Glomerular visceral epithelial cell (primary cell): ENCODE data around the gene LMBR1L.

ENCODE experiments used
- DNase-seq: peaks from one replicate; pipeline ENCODE4 v3.0.0-alpha.2; 2016; ENCODE audit errors: extremely low spot score

LMBR1L gene

GRCh38 chr12:49121047-49121696 lies 10.5 kb upstream of the LMBR1L start:
- DNase-seq: peak; percentile 69

- DNase-seq: no peak
Observed at GRCh38 chr12:49111206-49111605, 559 bp upstream of the LMBR1L start.

- DNase-seq: no peak
Observed at GRCh38 chr12:49109641-49110463, 795 bp downstream of the LMBR1L start.

- no peak for DNase-seq
Observed at GRCh38 chr12:49108958-49109404, 1.7 kb downstream of the LMBR1L start.

DNA sequence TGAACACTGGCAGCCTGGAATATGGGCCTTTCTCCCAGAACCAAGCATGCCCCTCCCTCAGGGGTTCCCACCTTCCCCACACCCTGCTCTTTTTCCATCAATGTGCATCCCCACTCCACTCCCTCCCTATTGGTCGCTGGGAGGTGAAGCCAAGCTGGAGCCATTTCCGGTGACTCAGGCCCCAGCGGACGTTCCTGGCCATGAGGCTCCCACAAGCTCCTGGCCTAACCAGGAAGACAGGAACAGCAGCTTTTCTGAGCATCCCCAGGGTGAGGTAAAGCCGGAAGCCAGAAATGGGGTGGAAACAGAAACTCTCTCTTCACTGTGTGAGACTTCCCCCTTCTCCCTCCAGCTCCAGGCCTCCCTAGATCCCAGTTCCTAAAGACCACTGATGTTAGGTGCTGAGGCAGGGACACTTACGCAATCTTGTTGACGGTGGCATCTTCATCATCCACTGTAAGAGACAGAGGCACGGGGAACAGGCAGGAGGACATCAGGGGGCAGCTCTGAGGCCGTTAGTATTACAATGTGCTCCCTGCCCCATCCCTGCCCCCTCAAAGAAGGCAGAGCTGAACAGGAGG lies 5.1 kb downstream of the LMBR1L start:
- peak; percentile 61 for DNase-seq

DNA sequence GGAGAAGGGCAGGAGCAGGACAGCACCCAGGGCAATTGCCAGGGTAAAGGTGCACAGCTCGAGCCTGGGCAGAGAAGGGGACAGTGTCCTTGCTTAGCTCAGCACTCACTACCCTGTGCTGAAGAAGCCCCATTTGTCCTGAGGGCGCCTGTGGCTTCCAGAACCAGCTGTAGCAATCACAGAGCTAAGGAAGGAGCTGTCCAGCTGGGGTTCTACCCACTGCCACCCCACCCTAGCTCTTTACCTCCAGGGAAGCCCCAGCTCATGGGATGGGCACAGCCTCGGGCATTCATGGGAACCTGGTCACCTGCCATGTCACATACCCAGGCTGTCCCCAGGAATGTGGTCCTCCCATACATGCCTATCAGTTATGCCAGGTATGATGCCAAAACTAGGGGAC lies 5.8 kb downstream of the LMBR1L start:
- no peak for DNase-seq

GRCh38 chr12:49100380-49100779 lies 10.3 kb downstream of the LMBR1L start:
- DNase-seq: no peak

- no peak for DNase-seq
Observed at GRCh38 chr12:49098703-49099102, 11.9 kb downstream of the LMBR1L start.

GRCh38 chr12:49098035-49098451 lies 12.6 kb downstream of the LMBR1L start:
- peak; percentile 48 for DNase-seq

- DNase-seq: no peak
Observed at GRCh38 chr12:49097381-49097780, 13.3 kb downstream of the LMBR1L start.

- no peak for DNase-seq
Observed at GRCh38 chr12:49094975-49095365, 15.7 kb downstream of the LMBR1L start.

DNA sequence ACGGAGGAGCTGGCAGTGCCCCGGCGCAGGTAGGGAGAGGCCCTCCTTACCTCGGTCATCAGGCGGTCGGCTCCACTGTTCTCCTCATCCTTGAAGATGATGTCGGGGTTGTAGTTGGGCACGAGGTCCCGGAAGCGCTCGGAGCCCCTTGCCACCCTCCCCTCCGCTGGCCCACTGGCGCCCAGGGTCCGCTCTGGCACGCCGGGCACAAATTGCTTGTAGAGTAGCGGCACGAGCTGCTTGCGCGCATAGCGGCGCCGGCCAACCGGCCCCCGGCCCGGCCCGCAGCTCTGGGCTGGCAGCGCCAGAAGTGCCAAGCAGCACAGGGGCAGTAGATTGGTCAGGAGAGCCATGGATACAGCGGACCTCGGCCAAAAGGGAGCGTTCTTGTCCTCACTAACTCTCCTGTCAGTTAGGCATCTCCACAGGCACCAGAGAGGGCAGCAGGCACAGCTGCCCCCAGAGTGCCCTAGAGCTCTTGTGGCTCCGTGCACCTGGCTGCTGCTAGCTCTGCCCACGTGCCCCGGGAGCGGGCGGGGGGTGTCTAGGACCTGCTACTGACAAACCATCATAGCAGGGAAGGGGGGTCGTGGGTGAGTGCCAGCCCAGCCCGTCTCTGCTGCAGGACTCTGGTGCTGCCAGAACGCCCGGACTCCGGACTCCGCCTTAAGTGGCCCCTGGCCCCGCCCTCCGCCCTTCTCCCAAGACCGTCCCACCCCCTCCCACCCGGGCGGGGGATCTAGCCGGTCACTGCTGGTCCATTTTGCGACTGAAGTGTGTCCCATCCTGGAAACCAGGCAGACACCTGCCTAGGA lies 16.3 kb downstream of the LMBR1L start, which contains the start of gene DHH:
Gene DHH (minus strand): TSS at position 642 of the 815 bp plus-strand sequence. CDS start 289 bp downstream, at position 353.
- no peak for DNase-seq

DNA sequence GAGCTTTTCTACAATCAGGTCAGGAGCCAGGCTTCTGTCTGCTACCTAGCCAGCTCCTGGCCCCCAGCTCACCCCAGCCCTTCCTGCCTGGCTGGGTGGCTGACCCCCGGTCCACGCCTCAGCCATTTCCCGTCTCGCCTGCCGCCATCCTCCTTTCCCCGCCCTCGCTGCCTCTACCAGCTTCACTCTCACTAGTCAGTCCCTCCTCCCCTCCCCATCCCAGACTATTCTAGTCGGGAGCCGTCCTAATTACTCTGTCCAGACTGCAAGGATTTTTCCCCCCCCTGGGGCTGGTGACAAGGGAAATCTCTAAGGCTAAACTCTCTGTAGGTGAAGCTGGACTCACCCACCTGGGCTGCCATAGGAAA lies 16.9 kb downstream of the LMBR1L start:
- DNase-seq: no peak

DNA sequence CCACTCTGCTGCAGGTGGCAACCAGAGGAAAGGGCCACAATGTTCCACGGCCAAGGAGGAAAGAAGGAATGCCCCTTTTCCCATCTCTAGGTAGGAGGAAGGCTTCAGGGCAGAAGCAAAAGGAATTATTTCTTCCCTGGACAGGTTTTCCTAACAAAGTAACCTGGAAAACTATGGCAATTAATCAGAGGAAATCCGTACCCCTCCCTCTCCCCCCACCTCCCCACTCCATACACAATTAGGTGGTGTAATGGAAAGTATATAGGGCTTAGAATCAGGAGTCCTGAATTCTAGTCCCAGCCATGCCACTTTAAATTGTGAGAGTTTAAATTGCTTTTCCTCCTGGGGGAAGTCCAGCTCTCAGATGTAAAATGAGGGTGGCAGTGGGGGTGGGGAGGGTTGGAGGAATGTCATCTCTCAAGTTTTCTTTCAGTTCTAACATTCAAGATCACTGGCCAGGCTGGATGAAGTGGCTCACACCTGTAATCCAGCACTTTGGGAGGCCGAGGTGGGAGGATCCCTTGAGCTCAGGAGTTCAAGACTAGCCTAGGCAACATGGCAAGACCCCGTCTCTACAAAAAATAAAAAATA lies 17.7 kb downstream of the LMBR1L start:
- no peak for DNase-seq

- DNase-seq: peak; percentile 57
Observed at GRCh38 chr12:49092086-49092815, 18.4 kb downstream of the LMBR1L start.

GRCh38 chr12:49091836-49092085 lies 18.9 kb downstream of the LMBR1L start:
- no peak for DNase-seq

DNA sequence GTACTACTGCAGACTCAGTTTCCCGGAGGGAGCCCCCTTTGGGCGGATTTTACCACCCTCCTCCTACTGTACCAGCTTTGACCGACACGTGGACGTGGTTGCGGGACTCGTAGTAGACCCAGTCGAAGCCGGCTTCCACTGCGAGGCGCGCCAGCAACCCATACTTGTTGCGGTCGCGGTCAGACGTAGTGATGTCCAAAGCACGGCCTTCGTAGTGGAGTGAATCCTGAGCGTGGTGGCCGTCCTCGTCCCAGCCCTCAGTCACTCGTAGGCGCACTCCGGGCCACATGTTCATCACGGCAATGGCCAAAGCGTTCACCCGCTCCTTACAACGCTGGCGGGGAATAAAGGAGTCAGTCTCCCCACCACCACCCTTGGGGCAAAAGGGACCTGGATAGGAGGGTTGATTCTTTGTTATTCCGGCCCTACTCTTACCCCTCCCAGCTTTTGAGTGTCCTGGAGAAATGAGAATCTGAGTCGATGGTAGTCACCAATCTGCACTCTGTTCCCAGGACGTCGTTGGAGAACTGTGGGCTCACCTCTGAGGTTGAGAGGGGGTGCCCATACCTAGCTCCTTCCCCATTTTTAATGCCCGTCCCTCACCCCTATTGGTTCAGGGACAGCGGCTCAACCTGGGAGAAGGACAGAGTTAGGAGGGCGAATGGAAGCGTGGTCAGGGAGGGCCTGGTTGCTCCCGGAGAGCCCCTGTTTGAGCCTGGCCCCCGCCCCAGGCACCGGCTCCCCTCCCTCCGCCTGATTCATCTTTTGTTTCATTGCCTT lies 19.4 kb downstream of the LMBR1L start:
- no peak for DNase-seq

GRCh38 chr12:49089821-49090773 lies 20.6 kb downstream of the LMBR1L start:
- peak; percentile 27 for DNase-seq

DNA sequence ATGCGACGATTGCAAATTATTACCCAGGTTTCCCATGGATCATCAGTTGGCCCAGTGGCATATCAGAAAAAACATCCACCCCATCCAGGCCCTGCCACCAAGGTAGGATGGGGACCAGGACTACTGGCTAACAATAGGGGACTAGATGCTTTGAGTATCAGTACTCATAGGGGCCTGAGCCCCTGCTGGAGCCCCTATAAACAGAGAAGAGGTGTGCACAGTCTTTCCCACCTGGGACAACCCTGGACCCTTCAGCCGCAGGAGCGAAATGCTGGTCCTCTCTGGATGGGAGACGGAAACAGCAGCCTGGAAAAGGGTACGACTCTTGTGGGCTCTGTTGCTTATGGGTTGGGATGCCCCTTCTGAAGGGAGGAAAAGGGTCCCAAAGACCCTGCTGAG lies 21.7 kb downstream of the LMBR1L start:
- no peak for DNase-seq
